Left renal pelvis (tissue), 4 donors: ENCODE results near the gene METAP1. TPM values are rescaled to one million over a fixed set of nuclear protein-coding genes. Genes with fewer than 3 reads are reported as not detected.
"Not testable (repeated sequence)": the region's sequence is repeated elsewhere in the genome, so short reads cannot be mapped to it uniquely, and the experiment has no call there.

ENCODE experiments used
- DNase-seq, 4 donors: peaks; one replicate each; pipeline ENCODE4 v3.0.0-alpha.2; 2013; ENCODE audit warnings: low read depth in 4 of 4, low spot score in 3 of 4
- polyA plus RNA-seq, 4 donors: library from polyadenylated mRNA; unstranded; fragments of 120-200 nt; gene quantifications; one replicate each; pipeline ENCODE4 v1.2.1, GENCODE V29; 2013; ENCODE audit not compliant: insufficient read length in 4 of 4

The METAP1 gene
- polyA plus RNA-seq, 4 donors: 36.5 to 81.6 (median 76.0) TPM

DNA sequence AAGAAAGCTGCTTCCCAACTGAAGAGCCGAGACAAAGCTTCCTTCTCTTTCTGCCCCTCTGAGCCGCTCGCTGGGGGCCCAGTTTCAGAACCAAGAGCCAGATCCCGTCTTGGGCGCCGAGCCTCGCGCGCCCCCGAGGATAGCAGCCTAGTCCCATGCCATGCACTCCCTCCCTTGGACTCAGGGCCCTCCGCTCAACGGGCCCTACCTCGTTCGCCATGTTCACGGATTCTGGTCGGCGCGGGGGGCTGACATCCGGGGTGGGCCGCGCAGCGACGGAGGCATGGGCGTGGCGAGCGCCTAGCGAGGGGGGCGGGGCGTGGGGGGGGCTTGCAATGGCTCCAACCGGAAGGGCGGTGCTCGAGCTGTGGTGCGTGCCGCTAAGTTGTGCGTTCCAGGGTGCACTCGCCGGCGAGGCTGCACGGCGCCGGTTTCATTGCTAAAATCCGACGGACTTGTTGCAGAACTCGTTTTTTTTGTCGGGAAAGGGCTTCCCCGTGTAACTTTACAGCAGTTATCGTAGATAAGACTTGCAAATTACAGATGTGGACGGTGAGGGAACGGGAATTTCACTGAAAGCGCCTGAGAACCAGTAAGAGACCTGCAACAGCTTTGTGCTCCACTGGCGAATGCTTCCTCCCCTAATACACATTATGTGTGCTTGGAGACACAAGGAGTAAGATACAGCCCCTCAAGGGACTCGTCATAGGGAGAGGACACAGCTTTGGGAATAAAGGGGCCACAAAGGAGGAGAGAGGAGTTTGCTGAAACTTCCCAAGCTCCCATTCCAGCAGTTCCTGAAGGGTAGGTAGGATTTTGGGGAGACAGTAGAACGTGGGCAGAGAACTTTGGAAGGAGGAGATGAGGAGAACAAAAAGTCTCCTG is 93.2 kb downstream of the METAP1 start, which contains the start of gene ADH5:
TSS of gene ADH5 (minus strand) at position 308 of the 885 bp plus-strand sequence. CDS start at position 220, 88 bp downstream.
- DNase-seq: peak; percentile 68 to 75 (median 72)

DNA sequence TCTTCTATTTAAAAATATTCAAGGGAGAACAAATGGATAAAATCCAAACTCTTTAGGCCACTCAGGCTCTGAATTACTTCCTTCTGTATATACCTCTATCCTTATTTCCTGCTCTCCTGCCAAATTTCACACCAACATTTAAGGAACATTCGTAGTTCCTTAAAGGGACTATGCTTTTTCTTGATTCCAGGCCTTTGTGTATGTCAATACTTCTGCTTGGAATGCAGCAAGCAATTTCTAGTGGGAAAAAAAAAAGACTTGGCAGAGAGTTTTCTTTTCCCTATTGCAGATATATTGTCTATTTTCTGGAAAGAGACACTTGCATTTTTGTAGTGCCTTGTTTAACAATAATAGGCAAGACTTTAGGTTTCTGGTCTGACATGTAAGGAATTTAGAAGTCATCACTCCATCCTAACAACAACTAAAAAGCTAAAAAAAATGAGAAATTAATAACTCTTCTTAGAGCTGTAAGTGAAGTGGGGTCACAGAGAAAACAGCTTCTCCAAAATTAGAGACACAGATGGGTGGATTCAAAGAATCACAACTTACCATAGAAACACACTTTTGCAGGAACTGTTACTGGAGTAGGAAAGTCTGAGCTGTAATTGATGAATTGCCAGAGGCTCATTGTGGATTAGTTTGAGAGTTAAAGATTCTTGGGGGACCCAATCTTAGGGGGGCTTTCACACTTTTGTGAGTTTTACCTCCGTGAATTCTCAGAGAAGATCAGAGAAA is 95.1 kb downstream of the METAP1 start:
- no peak for DNase-seq

GRCh38 chr4:99091216-99091575 is 95.7 kb downstream of the METAP1 start:
- DNase-seq: no peak

DNA sequence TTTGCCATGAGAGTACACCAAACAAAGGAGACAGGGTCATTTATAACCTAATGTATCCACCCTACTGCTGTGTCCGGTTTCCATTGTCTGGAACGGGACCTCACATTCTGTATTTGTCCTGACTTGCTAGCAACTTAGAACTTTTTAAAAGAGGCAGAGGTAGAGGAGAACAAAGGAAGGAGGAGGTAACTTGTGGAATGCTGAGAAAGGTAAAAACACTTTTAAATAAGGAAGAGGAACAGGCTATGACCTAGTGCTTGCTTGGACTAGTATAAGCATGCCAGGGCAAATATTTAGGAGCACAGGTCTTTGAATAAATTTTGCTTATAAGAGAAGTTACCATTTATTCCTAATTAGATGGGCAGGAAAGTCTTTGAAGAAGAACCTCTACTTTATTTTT is 96.3 kb downstream of the METAP1 start:
- DNase-seq: not testable (repeated sequence)

DNA sequence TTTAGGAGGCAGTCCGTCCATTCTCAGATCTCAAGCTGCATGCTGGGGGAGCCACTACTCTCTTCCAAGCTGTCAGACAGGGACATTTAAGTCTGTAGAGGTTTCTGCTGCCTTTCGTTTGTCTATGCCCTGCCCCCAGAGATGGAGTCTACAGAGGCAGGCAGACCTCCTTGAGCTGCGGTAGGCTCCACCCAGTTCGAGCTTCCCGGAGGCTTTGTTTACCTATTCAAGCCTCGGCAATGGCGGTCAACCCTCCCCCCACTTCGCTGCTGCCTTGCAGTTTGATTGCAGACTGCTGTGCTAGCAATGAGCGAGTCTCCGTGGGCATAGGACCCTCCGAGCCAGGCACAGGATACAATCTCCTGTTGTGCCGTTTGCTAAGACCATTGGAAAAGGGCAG is 103.8 kb downstream of the METAP1 start:
- no peak for DNase-seq

GRCh38 chr4:99099814-99100213 is 104.3 kb downstream of the METAP1 start:
- not testable (repeated sequence) for DNase-seq

DNA sequence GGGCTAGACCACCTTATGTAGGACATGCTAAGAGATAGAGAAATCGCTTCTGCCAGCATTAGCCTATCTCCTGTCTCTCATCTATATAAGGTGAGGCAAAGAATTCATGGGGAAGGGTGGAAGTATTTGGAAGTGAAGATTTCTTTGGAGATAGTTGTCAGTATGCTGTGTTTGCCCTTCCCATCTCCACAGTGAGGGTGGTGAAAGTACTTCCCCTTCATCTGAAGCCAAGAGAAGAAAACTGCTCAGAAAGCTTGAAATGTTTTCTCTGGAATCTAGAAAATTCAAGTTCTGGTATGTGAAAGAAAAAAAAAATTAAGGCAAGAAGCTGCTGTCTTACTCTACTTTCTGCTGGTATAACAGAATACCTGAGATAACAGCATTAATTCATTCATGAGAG is 105.4 kb downstream of the METAP1 start:
- DNase-seq: no peak

DNA sequence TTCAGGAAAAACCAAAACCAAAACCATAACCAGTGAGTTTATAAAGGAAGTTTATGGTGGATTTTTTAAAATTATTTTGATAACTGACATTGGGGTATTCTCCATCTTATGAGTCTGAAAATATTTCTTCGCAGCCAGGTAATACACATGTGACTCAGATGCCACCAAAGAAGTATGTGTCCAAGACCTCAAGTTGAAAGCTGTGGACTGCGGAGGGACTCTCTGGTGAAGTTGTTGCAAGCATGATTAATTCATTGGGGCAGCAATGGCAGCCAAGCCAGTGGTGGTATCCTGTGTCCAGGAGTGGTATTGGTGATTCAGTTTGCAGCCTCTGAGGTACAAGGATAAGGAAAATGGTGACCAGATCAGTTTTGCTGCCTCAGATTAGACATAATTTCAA is 107.1 kb downstream of the METAP1 start:
- no peak for DNase-seq

DNA sequence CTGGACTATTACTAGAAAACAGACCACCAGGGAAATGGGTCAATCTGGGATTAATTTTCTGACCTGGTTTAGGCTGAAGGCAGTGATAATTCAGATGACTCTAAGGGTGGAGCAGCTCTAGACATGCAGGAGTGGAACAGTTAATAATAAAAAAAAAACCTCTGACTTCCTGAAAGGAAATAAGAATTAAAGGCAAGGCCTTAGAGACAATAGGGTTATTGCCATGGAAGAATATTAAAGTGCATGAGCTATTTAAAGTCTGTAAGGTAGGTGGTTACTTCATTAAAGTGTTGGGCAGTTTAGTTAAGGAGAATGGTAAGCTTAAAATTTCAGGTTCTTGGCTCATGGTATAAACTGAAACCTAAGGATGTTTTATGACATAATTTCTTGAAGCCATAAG is 107.6 kb downstream of the METAP1 start:
- DNase-seq: no peak

GRCh38 chr4:99104153-99104552 is 108.6 kb downstream of the METAP1 start:
- no peak for DNase-seq

GRCh38 chr4:99109286-99109685 is 113.8 kb downstream of the METAP1 start:
- DNase-seq: not testable (repeated sequence)

Other genes starting within 250 kb of the METAP1 start
- 100 to 1,000 TPM in 3 of 4 donors, 10 to 100 TPM in 1; 88.0 to 149 (median 128) TPM for gene EIF4E, start 66.6 kb upstream of the METAP1 start, polyA plus RNA-seq
- 100 to 1,000 TPM; 221 to 274 (median 248) TPM for gene ADH5, start 93.1 kb downstream of the METAP1 start, polyA plus RNA-seq
- 1 to 10 TPM in 1 of 4 donors, under 1 TPM in 3; 0.17 to 1.1 (median 0.74) TPM for gene ADH4, start 148.6 kb downstream of the METAP1 start, polyA plus RNA-seq
- 10 to 100 TPM in 3 of 4 donors, 1 to 10 TPM in 1; 3.5 to 33.4 (median 21.7) TPM for gene ADH6, start 223.5 kb downstream of the METAP1 start, polyA plus RNA-seq